GM19324 (cell line): Measurements from ENCODE around the gene TMEM192.
"Not testable (repeated sequence)": the region's sequence is repeated elsewhere in the genome, so short reads cannot be mapped to it uniquely, and the experiment has no call there.

ENCODE experiments used
- ATAC-seq: cut with Tn5 transposase; IDR thresholded peaks from one replicate; pipeline ENCODE4 v1.9.1; 2021; ENCODE audit warnings: mild to moderate bottlenecking, moderate library complexity; ENCODE audit not compliant: unreplicated experiment, low FRiP score

The TMEM192 gene

GRCh38 chr4:165095291-165095690, 17.4 kb downstream of the TMEM192 start:
- ATAC-seq, result no peak

DNA sequence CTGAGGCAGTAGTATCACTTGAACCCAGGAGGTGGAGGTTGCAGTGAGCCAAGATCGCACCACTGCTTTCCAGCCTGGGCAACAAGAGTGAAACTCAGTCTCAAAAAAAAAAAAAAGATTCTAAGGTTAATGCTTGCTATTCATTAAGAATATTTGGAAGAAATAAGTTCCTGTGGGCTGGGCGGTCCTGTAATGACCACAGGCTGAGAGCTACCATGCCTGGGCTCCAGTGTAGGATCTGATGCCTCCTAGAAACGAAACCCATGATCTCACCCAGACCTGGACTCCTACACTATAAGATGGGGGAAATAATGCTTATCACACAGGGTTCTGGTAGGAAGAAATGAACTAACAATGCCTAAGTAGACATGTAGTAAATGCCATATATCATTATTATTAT, 17.8 kb downstream of the TMEM192 start:
- no peak for ATAC-seq

DNA sequence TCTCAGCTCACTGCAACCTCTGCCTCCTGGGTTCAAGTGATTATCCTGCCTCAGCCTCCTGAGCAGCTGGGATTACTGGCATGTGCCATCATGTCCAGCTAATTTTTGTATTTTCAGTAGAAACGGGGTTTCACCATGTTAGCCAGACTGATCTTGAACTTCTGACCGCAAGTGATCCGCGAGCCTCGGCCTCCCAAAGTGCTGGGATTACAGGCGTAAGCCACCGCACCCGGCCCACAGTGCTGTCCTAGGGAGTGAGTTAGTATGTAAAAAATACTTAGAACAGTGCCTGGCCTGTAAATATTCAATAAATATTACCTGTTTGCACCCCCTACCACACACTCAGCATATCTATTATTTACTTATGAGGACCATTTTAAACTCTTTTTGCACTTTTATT, 20.5 kb downstream of the TMEM192 start:
- ATAC-seq, result not testable (repeated sequence)

DNA sequence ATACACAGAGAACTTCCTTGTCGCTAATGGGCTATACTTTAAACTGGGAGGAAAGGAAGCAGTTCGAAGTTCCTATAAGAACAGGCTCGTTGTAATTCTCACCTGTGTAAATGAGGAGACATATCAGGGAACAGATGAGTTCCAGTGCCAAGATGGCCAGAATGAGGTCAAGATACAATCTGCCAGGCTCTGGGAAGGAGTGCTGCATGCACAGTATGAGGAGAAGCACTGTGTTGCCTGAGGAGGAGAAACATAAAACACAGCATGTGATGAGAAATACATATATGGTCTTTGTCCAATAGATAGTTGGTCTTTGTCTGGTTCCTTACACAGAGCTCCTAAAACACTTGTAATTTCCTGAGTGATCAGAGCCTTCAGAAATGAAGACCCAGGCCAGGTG, 24.3 kb downstream of the TMEM192 start:
- ATAC-seq, result no peak

- ATAC-seq, result no peak
These were observed 26.7 kb downstream of the TMEM192 start for GRCh38 chr4:165085946-165086345.

GRCh38 chr4:165084787-165085186, 27.9 kb downstream of the TMEM192 start:
- not testable (repeated sequence) for ATAC-seq

- ATAC-seq, result no peak
These were observed 33.2 kb downstream of the TMEM192 start for GRCh38 chr4:165079476-165079875.

- ATAC-seq, result no peak
These were observed 35.6 kb downstream of the TMEM192 start for GRCh38 chr4:165077034-165077578.

DNA sequence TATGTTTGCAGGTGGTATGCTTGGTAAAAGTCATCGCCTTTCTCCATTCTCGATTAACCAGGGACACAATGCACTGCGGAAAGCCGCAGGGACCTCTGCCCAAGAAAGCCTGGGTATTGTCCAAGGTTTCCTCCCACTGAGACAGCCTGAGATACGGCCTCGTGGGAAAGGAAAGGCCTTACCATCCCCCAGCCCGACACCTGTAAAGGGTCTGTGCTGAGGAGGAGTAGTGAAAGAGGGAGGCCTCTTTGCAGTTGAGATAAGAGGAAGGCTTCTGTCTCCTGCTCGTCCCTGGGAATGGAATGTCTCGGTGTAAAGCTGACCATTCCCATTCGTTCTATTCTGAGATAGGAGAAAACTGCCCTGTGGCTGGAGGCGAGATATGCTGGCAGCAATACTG, 39.3 kb downstream of the TMEM192 start:
- ATAC-seq, result not testable (repeated sequence)

DNA sequence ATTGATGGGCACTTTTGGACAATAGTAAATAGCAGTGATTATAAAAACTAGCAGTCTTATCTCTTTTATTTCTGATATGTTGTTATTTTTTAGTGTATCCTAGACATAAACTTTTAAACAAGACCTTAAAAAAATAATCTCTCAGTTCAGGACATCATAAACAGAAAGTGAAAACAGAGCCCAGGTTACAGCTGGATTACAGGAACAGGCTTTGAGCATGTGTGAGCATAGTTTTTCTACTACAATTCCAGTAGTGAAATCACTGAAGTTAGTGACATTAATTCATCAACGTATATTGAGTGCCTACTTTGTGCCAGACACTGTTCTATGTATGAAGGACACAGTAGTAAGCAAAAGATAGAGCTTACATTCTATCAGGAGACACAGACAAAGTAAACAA, 42.1 kb downstream of the TMEM192 start:
- no peak for ATAC-seq

GRCh38 chr4:165060938-165061337, 51.7 kb downstream of the TMEM192 start:
- no peak for ATAC-seq

- ATAC-seq, result no peak
These were observed 53.3 kb downstream of the TMEM192 start for GRCh38 chr4:165059386-165059785.

- ATAC-seq, result no peak
These were observed 54.0 kb downstream of the TMEM192 start for GRCh38 chr4:165058666-165059065.

DNA sequence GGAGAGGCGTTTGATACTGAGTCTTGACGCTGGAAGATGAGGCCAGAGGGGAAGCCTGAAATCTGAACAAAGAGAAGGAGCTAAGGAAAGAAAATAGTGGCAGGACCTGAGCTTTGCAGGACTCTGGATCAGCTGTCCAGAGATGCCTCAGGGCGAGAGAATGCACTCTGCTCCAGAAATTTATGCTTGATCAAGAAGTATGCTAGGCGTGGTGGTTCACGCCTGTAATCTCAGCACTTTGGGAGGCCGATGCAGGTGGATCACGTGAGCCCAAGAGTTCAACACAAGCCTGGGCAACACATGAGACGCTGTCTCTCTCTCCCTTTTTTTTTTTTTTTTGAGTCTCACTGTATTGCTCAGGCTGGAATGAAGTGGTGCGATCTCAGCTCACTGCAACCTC, 57.1 kb downstream of the TMEM192 start:
- ATAC-seq, result no peak

DNA sequence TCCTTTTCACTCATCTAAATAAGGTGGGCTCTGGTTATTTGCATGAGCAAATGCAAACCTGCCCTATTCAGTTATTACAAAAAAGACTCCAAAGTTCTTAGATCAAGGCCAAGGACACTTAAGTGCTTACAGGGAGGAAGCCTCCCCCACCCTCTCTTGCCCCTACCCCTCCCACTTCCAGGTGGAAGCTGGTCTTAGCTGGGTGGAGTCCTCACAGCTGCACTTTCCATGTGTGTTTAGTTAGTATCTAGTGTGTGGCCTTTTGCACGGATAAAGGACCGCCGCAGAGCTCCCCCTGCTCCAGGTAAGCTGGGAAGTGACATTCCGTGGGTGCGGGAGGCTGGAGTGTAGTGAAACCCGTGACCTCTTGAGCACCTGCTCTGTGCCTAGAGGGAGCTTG, 59.0 kb downstream of the TMEM192 start, which contains the start of gene TRIM75:
TRIM75 (plus strand) TSS at position 222 of the 400 bp plus-strand sequence. CDS start 5,282 bp downstream, outside the sequence.
- ATAC-seq, result no peak

- ATAC-seq, result no peak
These were observed 60.0 kb downstream of the TMEM192 start for GRCh38 chr4:165052627-165053026.

DNA sequence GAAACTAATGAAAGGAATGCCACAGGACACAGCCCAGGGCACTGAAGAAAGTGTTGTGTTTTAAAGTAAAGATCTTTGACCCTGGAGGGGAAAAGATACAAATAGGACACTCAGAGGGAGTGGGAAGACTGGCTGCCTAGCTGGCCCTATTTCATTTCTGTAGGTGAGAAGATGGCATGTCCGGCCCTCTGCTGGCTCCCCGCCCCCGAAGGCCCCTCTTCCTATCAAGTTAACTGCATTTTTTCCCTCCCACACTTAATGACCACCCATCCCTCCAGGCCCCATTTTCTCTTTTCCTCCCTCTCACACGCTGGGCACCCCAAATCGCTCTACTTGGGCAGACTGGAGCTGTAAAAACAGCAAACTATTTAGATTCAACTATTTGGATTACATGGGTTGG, 64.5 kb downstream of the TMEM192 start:
- ATAC-seq, result no peak

DNA sequence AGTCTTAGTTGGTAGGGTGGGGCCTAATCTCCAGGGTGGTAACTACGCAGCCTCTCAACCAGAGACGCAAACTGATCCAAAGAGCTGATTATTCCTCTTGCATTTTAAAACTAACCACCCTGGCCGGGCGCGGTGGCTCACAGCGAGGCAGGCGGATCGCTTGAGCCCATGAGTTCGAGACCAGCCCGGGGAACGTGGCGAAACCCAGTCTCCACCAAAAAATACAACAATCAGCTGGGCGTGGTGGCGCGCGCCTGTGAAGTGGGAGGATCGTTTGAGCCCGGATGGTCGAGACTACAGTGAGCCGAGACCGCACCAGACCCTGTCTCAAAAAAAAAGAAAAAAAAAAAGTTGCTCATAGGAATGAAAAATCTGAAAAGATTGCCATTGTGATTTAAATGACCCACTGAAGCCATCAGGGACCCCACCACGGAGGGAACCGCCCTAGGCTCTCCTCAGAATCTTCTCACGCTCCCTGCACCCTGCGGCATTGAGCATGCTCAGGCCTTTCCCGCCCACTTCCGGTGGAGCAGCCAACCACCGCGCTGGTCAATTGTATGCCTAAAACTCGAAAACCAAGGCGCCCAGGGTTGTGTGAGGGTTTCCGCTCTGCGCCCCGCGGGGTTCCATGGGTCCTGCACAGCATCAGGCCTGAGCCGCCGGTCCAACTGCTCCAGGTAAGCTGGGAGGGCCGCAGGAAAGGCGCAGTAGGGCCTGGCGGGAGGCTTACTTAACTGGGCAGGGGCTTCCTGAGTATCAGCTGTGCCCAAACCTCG, 81.0 kb downstream of the TMEM192 start, which contains the start of gene TRIM60:
TRIM60 (plus strand) TSS at position 564 of the 776 bp plus-strand sequence. CDS start 8,074 bp downstream, outside the sequence.
- no peak for ATAC-seq

GRCh38 chr4:165027762-165028402, 84.8 kb downstream of the TMEM192 start:
- no peak for ATAC-seq

GRCh38 chr4:165025782-165026181, 86.9 kb downstream of the TMEM192 start:
- not testable (repeated sequence) for ATAC-seq
